HG02798 (cell line): ENCODE measurements around the gene DYRK1B.
A peak's percentile ranks its signal among the peaks of the same experiment; 100 is the strongest.

Experiments
- ATAC-seq: cut with Tn5 transposase; IDR thresholded peaks from one replicate; pipeline ENCODE4 v1.9.1; 2021; ENCODE audit warnings: mild to moderate bottlenecking; ENCODE audit not compliant: unreplicated experiment, poor library complexity

The DYRK1B gene

DNA sequence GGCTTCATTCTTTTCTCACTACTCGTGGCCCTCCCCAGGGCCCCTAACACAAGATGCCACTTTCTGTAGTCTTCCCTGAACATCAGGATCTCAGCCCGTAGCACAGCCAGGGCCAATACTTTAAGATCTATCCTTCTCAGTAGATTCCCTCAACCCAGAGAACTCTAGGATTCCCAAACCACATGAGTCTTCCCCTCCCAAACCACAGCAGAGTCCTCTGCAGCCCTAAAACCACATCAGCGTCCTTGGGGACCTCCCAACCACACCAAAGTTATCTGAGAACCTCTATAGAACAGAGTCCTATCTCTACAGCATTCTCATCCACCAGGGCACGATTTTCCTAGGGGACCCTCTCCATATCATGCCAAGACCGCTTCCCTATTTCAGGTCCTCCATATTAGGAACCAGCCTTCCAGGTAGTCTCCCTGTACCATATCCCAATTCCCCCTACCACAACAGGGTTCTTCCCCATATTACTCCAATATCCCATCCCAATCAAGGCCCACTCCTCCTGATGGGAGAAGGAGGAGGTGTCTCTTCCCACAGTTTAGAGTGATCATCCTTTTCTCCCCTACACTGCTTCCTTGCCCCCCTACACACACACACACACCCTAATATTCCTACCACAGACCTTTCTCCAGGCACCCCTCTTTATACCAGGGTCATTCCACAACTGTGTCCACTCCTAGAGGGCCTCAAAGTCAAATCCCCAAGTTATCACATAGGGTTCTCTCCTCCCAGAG lies 1.4 kb downstream of the DYRK1B start:
- ATAC-seq = no peak

DNA sequence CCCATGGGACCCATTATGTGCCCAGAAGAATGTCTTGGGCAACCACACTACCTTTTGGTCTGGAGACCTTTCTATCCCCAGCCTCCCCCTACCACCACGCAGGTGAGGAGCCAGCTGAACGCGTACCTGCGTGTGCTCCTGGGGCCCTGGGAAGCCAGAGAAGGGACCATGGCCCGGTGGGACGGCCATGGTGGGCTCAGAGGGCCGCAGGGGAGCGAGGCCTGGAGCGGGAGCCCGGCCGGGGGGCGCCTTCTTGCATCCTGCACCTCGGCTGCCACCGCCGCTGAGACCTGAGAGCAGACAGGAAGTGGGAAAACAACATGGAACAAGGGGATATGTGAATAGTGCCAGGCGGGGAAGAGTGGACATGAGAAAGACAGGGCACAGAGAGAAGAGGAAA lies 2.3 kb downstream of the DYRK1B start:
- no peak for ATAC-seq

DNA sequence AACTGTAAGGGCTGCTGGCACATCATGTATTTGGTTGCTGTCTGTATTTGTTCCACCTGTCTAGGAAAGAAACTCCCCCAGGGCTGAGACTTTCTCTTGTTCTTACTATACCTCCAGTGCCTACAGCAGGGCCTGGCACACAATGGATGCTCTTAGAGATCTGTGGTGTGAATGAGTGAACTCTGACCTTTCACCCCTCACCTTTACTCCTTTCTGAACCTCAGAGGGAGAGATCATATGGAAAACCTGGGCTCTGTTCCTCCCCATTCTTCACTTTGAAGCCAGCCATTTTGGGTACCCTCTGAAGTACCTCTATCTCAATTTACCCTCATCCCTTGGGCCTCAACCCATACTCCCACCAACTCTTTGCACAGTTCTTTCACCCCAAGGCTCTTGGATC lies 3.1 kb downstream of the DYRK1B start:
- ATAC-seq = no peak

DNA sequence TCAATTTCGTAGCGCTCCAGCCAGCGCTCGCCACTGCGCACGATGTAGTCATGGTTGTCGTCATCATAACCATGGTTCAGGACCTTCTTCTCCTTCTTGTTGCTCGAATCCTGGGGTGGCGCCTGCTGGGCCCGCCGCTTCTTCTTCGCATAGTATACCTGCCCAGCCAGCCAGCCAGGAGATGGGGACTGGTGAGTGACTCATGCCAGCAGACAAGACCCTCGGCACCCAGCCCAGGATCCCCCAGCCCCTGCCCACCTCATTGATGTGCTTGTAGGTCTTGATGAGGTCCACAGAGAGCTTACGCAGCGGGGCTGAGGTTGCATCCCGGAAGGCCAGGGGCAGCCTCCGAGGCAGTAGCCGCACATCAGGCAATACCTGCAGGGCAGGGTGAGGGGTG lies 3.6 kb downstream of the DYRK1B start:
- ATAC-seq = no peak

DNA sequence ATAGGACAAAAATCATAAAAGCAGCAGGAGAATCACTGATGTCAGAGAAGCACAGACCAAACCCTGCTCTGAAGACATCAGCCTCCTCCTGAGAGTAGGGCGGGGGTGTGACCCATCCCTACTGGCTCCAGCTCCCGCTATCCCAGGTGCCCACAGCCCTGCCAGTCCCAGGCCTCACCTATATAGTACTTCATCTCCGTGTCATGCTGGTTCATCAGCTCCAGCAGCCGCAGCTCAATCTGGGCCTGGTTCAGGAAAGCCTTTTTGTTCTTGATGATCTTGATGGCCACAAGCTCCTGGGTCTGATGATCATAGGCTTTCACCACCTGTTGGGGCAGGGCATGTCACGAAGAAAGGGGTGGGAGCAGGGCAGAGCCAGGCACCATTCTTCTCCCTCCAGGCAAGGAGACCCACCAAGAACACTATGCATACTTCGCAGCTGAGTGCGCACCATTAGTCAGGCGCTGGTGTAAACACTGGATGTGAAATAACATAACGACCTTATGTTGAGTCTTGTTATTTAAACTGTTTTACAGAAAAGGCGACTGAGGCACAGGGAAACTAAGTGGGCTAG lies 4.2 kb downstream of the DYRK1B start:
- ATAC-seq = no peak

DNA sequence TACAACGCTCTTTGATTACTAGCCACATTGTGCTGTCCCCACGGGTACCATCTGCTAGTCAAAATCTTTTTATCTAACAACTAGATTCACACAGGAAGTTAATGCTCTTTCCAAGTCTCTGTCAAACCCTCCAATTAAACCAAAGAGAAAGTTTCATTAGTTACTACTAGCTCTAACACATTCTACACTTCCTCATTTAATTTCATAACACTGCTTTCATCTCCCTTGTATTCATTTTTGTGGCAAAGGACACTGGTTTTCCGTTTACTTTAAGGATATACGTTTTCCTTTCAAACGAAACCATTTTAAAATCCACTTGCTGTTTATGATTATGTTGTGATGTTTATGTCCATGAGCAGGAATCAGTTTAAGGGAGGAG lies 5.3 kb downstream of the DYRK1B start:
- ATAC-seq = no peak

DNA sequence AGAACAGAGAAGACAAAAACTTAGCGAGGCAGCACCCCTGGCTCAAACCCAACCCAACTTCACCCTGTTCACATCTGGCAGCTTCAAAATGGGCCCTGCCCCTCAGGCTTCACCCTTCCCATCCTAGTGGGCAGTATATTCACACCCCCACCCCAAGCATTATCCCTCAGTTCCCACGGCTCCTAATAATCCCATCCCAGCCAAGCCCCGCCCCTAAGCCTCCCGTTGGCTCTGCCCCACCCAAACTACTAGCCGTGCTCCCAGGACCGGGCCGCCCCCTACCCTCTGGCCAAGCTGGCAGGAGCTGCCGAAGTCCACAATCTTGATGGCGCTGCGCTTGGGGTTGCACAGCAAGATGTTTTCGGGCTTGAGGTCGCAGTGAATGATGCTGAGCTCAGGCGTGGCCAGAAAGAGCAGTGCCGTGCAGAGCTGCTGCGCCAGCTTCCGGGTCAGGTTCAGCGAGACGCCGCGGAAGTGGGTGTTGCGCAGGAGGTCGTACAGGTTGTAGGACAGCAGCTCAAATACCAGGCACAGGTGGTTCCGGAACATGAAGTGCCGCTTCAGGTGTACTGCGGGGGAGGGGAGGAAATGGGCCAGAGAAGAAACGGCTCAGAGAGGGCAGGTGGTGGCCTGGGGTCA lies 5.8 kb downstream of the DYRK1B start:
- no peak for ATAC-seq

DNA sequence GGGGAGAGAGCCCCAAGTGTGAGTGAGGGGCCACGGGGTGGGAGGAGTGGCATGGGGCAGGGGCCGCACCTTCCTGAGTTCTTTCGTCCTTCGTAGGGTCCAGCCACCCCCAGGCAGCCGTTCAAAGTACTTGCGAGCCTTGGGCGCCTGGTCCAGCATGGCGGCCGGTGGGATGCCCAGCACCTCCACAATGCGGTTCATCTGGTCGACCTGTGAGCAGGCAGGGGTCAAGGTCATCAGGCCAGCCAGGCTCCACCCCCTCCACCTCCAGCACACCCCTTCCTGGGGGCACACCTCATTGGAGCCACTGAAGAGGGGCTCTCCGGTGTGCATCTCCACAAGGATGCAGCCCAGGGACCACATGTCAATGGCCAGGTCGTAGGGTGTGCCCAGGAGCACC lies 6.7 kb downstream of the DYRK1B start:
- no peak for ATAC-seq

DNA sequence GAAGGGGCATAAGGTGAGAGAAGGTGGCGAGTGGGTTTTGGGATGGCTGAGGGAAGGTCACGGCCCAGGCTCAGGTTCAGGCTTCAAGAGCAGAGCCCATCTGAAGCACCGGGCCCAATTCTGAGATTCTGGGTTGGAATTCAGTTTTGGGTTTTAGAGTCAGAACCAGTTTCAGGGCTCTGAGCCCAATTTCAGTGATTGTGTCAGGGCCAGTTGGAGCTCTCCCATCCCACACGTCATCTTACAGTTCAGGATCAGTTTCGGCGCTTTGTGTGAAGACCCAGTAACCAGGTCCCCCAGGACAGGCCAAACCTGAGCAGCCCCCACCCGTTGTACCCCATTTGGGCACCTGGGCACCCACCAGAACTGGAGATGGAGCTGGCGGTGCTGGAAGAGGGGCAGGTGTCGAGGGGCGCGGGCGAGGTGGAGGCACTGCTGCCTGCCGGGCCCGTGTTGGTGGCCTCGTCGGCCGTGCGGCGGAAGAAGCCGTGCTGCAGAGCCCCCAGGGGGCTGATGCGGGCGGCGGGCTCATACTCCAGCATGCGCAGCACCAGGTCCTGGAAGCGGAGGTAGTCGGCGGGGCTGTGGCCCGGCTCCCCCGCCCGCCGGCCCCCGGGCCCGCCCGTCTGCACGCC lies 7.5 kb downstream of the DYRK1B start:
- ATAC-seq = no peak

DNA sequence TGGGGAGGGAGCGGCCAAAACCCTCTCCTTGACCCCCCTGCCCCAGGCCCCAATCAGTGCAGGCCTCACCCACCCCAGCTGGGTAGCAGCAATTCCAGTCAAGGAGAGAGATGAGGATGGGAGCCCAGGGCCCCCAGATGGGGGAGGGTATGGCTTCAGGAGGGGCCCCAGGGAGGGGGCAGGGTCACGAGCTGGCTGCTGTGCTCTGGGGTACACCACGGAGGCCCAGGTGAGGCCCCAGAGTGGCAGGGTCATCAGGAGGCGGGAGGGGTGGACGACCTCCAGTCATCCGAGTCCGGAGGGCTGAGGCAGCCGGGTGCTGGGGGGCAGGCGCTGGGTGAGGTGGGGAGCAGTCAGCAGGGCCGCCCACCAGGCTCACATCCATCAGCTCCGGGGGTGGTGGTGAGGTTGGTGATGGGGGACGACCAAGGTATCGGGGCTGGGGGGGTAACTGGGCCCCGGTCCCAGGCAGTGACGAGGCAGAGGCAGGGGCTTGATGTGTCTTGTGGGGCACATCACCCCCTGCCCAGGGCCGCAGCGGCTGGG lies 8.4 kb downstream of the DYRK1B start:
- ATAC-seq = no peak

DNA sequence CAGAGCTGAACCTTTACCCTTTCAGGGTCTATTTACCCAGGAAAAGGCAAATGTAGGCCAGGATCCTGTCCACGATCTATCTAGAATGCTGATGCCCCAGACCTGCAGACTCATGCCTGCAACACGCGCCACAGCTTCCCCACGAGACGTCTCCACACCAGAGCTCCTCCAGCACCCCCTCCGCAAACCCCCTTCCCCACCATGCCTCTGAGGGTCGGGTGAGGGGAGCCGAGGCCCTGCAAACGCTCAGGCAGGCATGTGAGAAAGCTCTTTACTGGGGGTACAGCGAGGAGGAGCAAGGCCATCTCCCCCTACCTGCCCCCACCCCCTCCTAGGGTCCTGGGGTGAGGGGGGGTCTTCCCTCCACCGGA lies 8.9 kb downstream of the DYRK1B start:
- no peak for ATAC-seq

DNA sequence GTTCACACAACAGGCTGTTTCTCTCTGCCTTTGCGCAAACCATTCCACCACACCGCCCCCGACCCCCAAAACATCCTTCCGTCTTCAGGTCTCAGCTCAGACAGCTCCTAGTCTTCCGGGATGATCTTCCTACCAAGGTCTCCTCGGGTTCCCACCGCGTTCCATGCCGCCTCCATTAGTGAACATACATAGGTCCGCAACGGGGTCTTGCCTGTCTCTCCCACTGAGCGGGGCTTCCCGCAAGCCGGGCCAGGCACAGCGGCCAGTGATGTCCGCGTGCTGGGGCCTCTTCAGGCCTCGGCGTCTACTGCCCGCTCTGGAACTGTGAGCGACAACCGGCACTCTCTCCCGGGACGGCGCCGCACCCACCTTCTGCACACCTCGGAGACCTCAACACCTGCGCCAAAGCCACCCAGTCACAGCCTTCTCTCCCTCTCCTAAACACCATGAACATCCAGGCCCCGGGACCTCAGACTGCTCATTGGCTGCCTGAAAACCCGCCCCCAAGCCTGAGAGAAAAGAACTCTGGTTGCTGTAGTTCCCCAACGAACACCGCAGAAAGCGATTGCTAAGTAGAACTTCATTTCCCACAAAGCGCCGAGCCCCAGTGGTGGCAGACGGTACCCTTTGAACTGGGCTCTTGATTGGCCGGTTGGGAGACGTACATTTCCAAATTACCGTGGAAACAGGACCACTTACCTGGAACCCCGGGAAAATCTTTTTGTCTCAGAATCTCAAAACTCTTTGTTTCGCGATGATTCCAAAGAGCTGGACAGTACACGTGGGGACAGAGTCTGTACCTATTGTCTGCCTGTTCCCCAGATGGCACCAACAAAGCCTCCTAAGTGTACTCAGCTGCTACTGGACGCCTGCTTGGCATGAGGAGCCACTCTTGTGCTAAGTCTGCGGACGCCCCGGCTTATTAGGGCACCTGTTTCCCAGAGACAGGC lies 9.5 kb downstream of the DYRK1B start:
- peak; percentile 91 for ATAC-seq

DNA sequence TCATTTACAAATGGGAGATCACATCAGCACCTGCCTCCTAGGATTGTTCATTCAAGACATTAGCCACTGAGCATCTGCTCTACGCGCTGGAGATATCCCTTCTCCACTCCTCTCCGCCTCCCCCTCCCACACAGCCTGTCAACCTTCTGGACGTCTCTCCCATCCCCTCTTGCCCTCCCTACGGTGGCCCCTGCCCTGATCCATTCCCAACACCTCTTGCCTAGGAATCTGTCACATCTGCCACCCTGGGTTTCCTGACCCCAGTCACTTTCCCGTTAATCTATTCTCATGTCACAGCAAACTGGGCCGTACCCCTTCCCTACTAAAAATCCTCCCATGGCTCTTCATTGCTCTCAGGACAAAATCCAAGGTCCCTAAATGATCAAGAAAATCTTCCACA lies 10.3 kb downstream of the DYRK1B start:
- no peak for ATAC-seq

DNA sequence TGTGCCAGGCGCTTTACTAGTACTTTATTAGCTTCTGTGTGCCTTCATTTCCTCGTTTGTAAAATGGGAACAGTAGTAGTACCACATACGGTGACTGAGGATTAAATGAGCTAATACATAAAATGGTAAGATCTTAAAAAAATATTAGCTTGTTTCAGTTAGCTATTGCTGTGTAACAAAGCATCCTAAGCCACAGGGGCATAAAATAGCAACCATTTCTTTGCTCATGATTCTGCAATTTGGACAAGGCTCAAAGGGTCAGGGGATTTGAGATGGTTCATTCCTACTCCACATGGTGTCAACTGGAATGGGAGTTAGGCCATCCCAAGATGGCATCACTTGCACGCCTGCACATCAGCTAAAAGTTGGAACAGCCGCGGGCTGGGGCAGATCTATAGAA lies 13.3 kb downstream of the DYRK1B start:
- ATAC-seq = no peak

DNA sequence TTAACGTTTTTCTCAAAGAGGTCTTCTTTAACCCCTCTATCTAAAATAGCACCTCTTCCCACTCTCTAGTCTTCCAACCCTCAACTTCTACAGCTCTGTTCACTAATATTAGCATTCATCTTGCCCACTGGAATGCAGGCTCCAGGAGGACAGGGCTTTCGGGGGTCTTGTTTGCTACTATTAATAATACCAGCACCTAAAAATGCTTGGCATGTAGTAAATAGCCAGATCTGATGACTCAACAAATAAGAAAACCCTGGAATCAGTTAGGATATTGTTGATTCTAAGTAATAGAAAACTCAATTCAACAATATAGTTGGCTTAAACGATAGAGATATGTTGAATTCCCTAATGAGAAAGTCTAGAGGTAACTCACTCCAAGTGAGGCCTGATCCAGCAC lies 14.2 kb downstream of the DYRK1B start:
- no peak for ATAC-seq

DNA sequence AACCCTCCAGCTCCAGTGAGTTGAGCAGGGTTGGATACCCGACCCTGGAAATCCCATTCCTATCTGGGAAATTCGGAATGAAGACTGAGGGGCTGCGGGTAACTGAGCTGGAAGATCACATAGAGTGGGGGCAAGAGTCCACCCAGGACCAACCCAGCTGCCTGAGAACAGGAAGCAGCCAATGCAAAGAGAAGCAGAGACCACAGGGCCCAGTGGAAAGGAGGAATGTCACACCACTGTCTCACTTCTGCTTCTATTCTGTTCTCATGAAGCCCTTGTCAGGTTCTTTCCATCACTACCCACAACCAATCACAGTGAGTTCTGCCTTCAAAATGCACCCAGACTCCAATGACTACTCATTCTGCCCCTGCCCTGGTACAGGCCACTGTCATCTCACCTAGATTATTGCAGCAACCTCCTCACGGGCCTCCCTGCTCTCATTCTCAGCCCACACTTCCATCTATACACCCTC lies 15.3 kb downstream of the DYRK1B start:
- peak; percentile 83 for ATAC-seq

DNA sequence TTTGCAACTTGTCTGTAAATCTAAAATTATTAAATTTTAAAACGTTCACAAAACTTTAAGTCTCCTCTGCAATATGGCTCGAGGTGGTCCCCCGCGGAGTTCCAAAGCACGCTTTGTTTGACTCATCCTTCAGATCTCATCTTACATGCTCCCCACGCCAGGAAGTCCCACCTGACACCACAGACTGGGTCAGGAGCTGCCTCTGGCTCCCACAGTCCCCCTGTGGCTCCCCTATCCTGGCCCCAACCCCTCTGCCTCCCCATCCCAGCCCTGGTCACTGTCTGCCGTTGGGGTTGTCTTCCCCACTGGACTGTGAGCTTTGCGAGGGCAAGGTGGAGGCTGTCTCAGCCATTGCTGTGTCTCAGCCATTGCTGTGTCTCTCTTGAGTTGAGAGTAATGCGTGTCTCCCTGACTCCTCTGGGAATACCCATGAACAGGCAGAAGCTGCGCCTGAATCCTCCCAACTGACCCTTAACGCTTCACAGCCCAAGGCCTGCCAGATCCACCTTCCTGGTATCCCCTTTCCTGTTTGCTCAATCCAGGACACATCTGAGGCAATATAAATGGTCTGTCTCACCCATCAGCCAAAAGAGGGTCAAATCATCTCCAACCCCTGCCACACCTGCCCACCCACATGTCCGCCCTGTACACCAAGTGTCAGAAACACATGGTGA lies 15.9 kb downstream of the DYRK1B start:
- ATAC-seq = no peak

DNA sequence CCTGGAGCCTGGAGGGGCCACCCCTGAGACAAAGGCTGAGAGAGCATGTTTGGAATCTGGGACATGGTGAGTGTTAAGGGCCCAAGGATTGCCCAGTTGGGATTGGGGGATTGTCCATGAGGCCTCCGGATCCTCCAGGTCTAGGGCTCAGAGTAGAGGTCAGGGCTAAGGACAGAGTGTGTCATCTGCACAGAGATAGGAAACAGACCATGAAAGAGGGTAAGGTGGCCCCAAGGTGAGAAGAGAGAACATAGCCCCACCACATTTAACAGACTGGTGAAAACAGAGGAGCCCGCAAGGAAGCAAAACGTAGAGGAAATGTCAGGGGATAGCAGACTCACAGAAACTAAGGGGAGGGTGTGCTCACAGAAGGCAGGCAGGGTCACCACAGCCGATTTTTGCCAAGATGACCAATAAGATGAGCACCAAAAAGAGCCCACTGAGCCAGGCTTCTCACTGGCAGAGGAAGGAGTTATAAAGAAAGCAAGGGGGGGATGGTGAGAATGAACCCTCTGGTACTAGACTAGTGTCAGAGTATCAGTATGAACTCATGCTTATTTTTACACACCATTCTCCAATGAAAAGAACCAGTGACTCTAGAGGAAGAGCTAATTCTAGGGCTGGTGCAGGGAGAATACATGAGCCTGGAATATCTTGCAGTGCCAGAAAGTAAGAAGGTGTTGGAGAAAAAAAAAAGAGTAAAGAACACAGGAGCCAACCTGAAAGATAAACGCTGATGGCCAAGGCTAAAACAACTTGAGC lies 17.5 kb downstream of the DYRK1B start:
- no peak for ATAC-seq

DNA sequence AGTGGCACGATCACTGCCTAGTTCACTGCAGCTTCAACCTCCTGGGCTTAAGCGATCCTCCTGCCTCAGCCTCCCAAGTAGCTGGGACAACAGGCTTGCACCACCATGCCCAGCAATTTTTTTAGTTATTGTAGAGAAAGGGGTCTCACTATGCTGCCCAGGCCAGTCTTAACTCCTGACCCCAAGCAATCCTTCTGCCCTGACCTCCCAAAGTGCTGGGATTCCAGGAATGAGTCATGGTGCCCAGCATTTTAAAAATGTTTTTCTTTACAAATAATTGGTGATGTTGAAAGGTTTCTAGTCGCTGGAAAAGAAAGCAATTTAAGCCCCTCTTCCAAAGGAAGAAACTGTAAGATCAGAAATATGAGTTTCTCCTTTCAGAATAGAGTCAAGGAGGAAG lies 19.4 kb downstream of the DYRK1B start:
- no peak for ATAC-seq
